GM18951 (cell line): ENCODE results near the gene DHTKD1.
"Not testable (repeated sequence)": the region's sequence is repeated elsewhere in the genome, so short reads cannot be mapped to it uniquely, and the experiment has no call there.

Experiments used
- POLR2A ChIP-seq: IDR thresholded peaks from 4 replicates; pipeline ENCODE4 v1.6.1; 2011; ENCODE audit warnings: mild to moderate bottlenecking; ENCODE audit not compliant: insufficient read length, insufficient read depth; ENCODE audit errors: extremely low read depth
- in situ Hi-C: fragments of 300-500 bp; cut with MboI; formaldehyde crosslinking; loops from one replicate; pipeline ENCODE4 v1.12.0; 2022; ENCODE audit warnings: low sequenced_read_pairs, mixed read lengths, inconsistent platforms; ENCODE audit not compliant: unreplicated experiment

Gene DHTKD1

GRCh38 chr10:12088919-12089318 lies 20.2 kb downstream of the DHTKD1 start:
- no peak for TF ChIP-seq POLR2A
- in situ Hi-C loops: no loop called here

GRCh38 chr10:12091421-12091820 lies 22.7 kb downstream of the DHTKD1 start:
- in situ Hi-C loops: no loop called here

GRCh38 chr10:12097361-12097760 lies 28.6 kb downstream of the DHTKD1 start:
- in situ Hi-C loops: not testable (repeated sequence)

More at GRCh38 chr10:12091421-12091820, 22.7 kb downstream of the DHTKD1 start:
- TF ChIP-seq POLR2A: no peak

- TF ChIP-seq POLR2A: no peak
- in situ Hi-C loops: no loop called here
Measured at GRCh38 chr10:12097791-12098190, 29.0 kb downstream of the DHTKD1 start.

- in situ Hi-C loops: no loop called here
- TF ChIP-seq POLR2A: no peak
Measured at GRCh38 chr10:12098966-12099365, 30.2 kb downstream of the DHTKD1 start.

GRCh38 chr10:12103802-12104201 lies 35.0 kb downstream of the DHTKD1 start:
- no peak for TF ChIP-seq POLR2A
- in situ Hi-C loops: no loop called here

GRCh38 chr10:12107781-12108180 lies 39.0 kb downstream of the DHTKD1 start:
- in situ Hi-C loops: no loop called here
- no peak for TF ChIP-seq POLR2A

GRCh38 chr10:12109286-12109685 lies 40.5 kb downstream of the DHTKD1 start:
- TF ChIP-seq POLR2A: no peak

GRCh38 chr10:12111528-12111927 lies 42.8 kb downstream of the DHTKD1 start:
- in situ Hi-C loops: no loop called here
- no peak for TF ChIP-seq POLR2A

More at GRCh38 chr10:12109286-12109685, 40.5 kb downstream of the DHTKD1 start:
- in situ Hi-C loops: no loop called here

GRCh38 chr10:12113627-12114026 lies 44.9 kb downstream of the DHTKD1 start:
- in situ Hi-C loops: no loop called here
- no peak for TF ChIP-seq POLR2A

GRCh38 chr10:12121673-12122072 lies 52.9 kb downstream of the DHTKD1 start:
- TF ChIP-seq POLR2A: no peak
- in situ Hi-C loops: no loop called here

- peak; percentile 78 for TF ChIP-seq POLR2A
- in situ Hi-C loops: no loop called here
Measured at GRCh38 chr10:12129222-12130111, 60.7 kb downstream of the DHTKD1 start, which contains the start of gene SEC61A2. SEC61A2 (plus strand) TSS chr10:12129677; CDS start chr10:12129788, 111 bp downstream.

- no peak for TF ChIP-seq POLR2A
- in situ Hi-C loops: no loop called here
Measured at GRCh38 chr10:12130237-12130872, 61.6 kb downstream of the DHTKD1 start.

- in situ Hi-C loops: no loop called here
- no peak for TF ChIP-seq POLR2A
Measured at GRCh38 chr10:12135631-12136030, 66.9 kb downstream of the DHTKD1 start.
